K562 (cell line): Measurements from ENCODE around the gene SAPCD1. TPM values are rescaled to one million over a fixed set of nuclear protein-coding genes. Genes with fewer than 3 reads are reported as not detected.
A peak's percentile ranks its signal among the peaks of the same experiment; 100 is the strongest.

Experiments used
- DEAF1 ChIP-seq: fragments of 450-650 bp; formaldehyde crosslinking; IDR thresholded peaks from 2 replicates; pipeline ENCODE4 v1.4.0; 2020; ENCODE audit warnings: mild to moderate bottlenecking, moderate library complexity
- ELK3 ChIP-seq: fragments of 450-650 bp; formaldehyde crosslinking; IDR thresholded peaks from 2 replicates; pipeline ENCODE4 v1.4.0; 2020; ENCODE audit warnings: mild to moderate bottlenecking
- GABPB2 ChIP-seq: fragments of 250-450 bp; sonication (Bioruptor Pico); conservative IDR thresholded peaks from 2 replicates; pipeline ENCODE4 v1.5.1; 2021; ENCODE audit warnings: mild to moderate bottlenecking
- KLF16 ChIP-seq: IDR thresholded peaks from 2 replicates; pipeline ENCODE4 v1.6.1; 2016; ENCODE audit warnings: antibody characterized with exemption
- KLF6 ChIP-seq: fragments of 250-450 bp; sonication (Bioruptor Pico); IDR thresholded peaks from 2 replicates; pipeline ENCODE4 v1.4.0; 2020; ENCODE audit warnings: mild to moderate bottlenecking, moderate library complexity, borderline replicate concordance
- RBM39 ChIP-seq: fragments of 200-400 bp; formaldehyde crosslinking; optimal IDR thresholded peaks from 2 replicates; pipeline ENCODE3; 2018; ENCODE audit warnings: low read depth, low read length
- SIN3B ChIP-seq: fragments of 450-650 bp; IDR thresholded peaks from 2 replicates; pipeline ENCODE4 v1.6.1; 2017; ENCODE audit warnings: low read depth, mild to moderate bottlenecking, moderate library complexity
- ZNF217 ChIP-seq: sonication (generic); formaldehyde crosslinking; IDR thresholded peaks from 2 replicates; pipeline ENCODE4 v1.8.0; 2022; ENCODE audit warnings: mild to moderate bottlenecking, missing genetic modification reagents
- ZNF324 ChIP-seq: fragments of 250-450 bp; sonication (Bioruptor Pico); IDR thresholded peaks from 2 replicates; pipeline ENCODE4 v1.4.0; 2020; ENCODE audit warnings: mild to moderate bottlenecking
- ZNF41 ChIP-seq: fragments of 250-450 bp; sonication (Bioruptor Pico); conservative IDR thresholded peaks from 2 replicates; pipeline ENCODE4 v1.4.0; 2020; ENCODE audit warnings: mild to moderate bottlenecking
- ZNF644 ChIP-seq: fragments of 200-800 bp; sonication (Bioruptor generic); IDR thresholded peaks from 2 replicates; pipeline ENCODE4 v1.6.1; 2016; ENCODE audit warnings: low read depth, missing genetic modification characterization, missing compliant biosample characterization
- polyA plus RNA-seq, 8 experiments: library from polyadenylated mRNA; depleted of rRNA in 4 of 8; stranded (reverse) in 5 of 8; unstranded in 3 of 8; fragments of >200 nt; fragmentation: Nextera tagmentation in 2 of 8; fragmentation: Illumina TruSeq in 1 of 8; extraction: Ambion mirVana in 2 of 8; extraction: Trizol in 1 of 8; gene quantifications; 2 replicates each; pipeline versions ENCODE4 v1.2.1 to v1.2.3, GENCODE V29; 2011 to 2014; ENCODE audit warnings: inconsistent platforms in 1 of 8, missing spikeins in 1 of 8
- total RNA-seq, 7 experiments: library from RNA; depleted of rRNA in 6 of 7; stranded (reverse); fragments of >200 nt in 6 of 7; fragmentation: Illumina TruSeq in 2 of 7; extraction: Trizol in 2 of 7; gene quantifications; 2 replicates each; pipeline versions ENCODE4 v1.2.1 to v1.2.3, GENCODE V29; 2011 to 2021; ENCODE audit warnings: low replicate concordance in 1 of 7
- TF ChIP-seq, protein P1 (sequence below), 2 experiments: fragments of 150-350 bp in 1 of 2; IDR thresholded peaks; 2 replicates each; pipeline ENCODE4 v1.6.1; 2012 to 2016; ENCODE audit warnings: low read depth in 2 of 2, low read length in 2 of 2, mild to moderate bottlenecking in 1 of 2, moderate library complexity in 1 of 2
- TF ChIP-seq, protein P2 (sequence below): fragments of 200-400 bp; formaldehyde crosslinking; IDR thresholded peaks from 2 replicates; pipeline ENCODE4 v1.6.1; 2017; ENCODE audit warnings: mild to moderate bottlenecking, low read depth, low read length, moderate library complexity
- TF ChIP-seq, protein P3 (sequence below), 3 experiments: fragments of 200-800 bp in 1 of 3; fragments of 250-450 bp in 1 of 3; fragments of 450-650 bp in 1 of 3; sonication (Bioruptor Pico) in 1 of 3; sonication (Bioruptor generic) in 1 of 3; formaldehyde crosslinking in 1 of 3; IDR thresholded peaks; 2 replicates each; pipeline versions ENCODE4 v1.6.1 to v1.8.0; 2016 to 2022; ENCODE audit warnings: mild to moderate bottlenecking in 2 of 3, missing genetic modification characterization in 2 of 3, missing compliant biosample characterization in 1 of 3, moderate library complexity in 1 of 3

SAPCD1 gene
- total and polyA plus RNA-seq, 9 of the 15 experiments (the other 6 are each of a cell fraction or from before 2014, with no cell fraction given) = 2.6 to 30.2 (median 7.4) TPM

DNA sequence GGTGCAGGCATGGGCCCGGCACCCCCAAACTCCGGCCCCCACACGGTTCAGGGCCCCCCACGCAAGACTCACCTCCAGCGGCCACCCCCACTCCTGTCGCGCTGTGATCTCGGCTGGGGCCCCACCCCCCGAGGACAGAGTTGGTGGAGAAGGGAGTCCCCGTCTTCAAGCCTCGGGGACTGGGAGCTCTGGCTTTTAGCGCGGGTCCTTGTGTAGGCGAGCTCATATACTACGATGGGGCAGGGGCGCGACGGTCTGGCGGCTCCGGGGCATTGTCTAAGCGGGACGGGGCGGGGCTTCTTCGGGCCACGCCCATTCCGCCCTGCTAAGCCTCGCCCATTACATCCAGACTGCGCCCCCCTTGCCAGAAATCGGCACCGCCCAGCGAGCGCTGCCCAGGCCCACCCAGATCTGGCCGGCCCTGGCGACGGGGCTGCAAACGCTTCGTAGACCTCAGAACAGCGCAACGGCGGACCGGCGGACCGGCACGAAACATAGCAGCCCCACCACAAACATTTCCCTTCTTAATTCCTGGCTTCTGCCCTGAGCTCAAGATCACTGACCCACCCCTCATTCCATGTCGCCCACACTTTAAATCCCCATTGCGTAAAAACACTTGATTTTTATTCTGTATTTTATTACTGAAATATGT is 32.4 kb upstream of the SAPCD1 start (continued):
- TF ChIP-seq ELK3 (CRISPR knock-in tag) (peak; percentile 96), ZNF217 (CRISPR knock-in tag) (no peak), ZNF644 (no peak), RBM39 (no peak), SIN3B (no peak), KLF6 (peak; percentile 68), DEAF1 (CRISPR knock-in tag) (peak; percentile 96), GABPB2 (CRISPR knock-in tag) (peak; percentile 90), ZNF41 (CRISPR knock-in tag) (peak; percentile 86), KLF16 (no peak), ZNF324 (CRISPR knock-in tag) (peak; percentile 88)
- TF ChIP-seq, protein P1, sequence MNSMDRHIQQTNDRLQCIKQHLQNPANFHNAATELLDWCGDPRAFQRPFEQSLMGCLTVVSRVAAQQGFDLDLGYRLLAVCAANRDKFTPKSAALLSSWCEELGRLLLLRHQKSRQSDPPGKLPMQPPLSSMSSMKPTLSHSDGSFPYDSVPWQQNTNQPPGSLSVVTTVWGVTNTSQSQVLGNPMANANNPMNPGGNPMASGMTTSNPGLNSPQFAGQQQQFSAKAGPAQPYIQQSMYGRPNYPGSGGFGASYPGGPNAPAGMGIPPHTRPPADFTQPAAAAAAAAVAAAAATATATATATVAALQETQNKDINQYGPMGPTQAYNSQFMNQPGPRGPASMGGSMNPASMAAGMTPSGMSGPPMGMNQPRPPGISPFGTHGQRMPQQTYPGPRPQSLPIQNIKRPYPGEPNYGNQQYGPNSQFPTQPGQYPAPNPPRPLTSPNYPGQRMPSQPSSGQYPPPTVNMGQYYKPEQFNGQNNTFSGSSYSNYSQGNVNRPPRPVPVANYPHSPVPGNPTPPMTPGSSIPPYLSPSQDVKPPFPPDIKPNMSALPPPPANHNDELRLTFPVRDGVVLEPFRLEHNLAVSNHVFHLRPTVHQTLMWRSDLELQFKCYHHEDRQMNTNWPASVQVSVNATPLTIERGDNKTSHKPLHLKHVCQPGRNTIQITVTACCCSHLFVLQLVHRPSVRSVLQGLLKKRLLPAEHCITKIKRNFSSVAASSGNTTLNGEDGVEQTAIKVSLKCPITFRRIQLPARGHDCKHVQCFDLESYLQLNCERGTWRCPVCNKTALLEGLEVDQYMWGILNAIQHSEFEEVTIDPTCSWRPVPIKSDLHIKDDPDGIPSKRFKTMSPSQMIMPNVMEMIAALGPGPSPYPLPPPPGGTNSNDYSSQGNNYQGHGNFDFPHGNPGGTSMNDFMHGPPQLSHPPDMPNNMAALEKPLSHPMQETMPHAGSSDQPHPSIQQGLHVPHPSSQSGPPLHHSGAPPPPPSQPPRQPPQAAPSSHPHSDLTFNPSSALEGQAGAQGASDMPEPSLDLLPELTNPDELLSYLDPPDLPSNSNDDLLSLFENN (IDR thresholded peaks at IDR 0.05; ENCODE audit: low read depth in 2 of 2, low read length in 2 of 2) = peak in 1 of 2 experiments; percentile 74; a peak in 2 of 4 replicates
- TF ChIP-seq, protein P2, sequence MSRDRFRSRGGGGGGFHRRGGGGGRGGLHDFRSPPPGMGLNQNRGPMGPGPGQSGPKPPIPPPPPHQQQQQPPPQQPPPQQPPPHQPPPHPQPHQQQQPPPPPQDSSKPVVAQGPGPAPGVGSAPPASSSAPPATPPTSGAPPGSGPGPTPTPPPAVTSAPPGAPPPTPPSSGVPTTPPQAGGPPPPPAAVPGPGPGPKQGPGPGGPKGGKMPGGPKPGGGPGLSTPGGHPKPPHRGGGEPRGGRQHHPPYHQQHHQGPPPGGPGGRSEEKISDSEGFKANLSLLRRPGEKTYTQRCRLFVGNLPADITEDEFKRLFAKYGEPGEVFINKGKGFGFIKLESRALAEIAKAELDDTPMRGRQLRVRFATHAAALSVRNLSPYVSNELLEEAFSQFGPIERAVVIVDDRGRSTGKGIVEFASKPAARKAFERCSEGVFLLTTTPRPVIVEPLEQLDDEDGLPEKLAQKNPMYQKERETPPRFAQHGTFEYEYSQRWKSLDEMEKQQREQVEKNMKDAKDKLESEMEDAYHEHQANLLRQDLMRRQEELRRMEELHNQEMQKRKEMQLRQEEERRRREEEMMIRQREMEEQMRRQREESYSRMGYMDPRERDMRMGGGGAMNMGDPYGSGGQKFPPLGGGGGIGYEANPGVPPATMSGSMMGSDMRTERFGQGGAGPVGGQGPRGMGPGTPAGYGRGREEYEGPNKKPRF = no peak
- TF ChIP-seq, protein P3, sequence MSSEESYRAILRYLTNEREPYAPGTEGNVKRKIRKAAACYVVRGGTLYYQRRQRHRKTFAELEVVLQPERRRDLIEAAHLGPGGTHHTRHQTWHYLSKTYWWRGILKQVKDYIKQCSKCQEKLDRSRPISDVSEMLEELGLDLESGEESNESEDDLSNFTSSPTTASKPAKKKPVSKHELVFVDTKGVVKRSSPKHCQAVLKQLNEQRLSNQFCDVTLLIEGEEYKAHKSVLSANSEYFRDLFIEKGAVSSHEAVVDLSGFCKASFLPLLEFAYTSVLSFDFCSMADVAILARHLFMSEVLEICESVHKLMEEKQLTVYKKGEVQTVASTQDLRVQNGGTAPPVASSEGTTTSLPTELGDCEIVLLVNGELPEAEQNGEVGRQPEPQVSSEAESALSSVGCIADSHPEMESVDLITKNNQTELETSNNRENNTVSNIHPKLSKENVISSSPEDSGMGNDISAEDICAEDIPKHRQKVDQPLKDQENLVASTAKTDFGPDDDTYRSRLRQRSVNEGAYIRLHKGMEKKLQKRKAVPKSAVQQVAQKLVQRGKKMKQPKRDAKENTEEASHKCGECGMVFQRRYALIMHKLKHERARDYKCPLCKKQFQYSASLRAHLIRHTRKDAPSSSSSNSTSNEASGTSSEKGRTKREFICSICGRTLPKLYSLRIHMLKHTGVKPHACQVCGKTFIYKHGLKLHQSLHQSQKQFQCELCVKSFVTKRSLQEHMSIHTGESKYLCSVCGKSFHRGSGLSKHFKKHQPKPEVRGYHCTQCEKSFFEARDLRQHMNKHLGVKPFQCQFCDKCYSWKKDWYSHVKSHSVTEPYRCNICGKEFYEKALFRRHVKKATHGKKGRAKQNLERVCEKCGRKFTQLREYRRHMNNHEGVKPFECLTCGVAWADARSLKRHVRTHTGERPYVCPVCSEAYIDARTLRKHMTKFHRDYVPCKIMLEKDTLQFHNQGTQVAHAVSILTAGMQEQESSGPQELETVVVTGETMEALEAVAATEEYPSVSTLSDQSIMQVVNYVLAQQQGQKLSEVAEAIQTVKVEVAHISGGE (CRISPR knock-in tag; IDR thresholded peaks at IDR 0.05) = peak in 1 of 3 experiments; percentile 48; a peak in 3 of 6 replicates
